ENCODE results near the gene ACVRL1. TPM values are rescaled to one million over a fixed set of nuclear protein-coding genes. Genes with fewer than 3 reads are reported as not detected.
A peak's percentile ranks its signal among the peaks of the same experiment; 100 is the strongest.

ACVRL1 gene
- polyA plus RNA-seq, result not detected in 3 replicates
- 0.15 TPM for polyA plus RNA-seq (2011; ENCODE audit: low read depth)
- not detected in 2 replicates for polyA plus RNA-seq (2011; cell fraction: cytosol; rRNA removed)
- 0.03 TPM in 1 of 2 replicates, not detected in the other for polyA plus RNA-seq (2011; cell fraction: nucleus; rRNA removed)
- polyA plus RNA-seq (2012; ENCODE audit: low replicate concordance), result not detected in 2 replicates
- not detected in 3 replicates for polyA minus RNA-seq
- polyA minus RNA-seq (2011; cell fraction: cytosol; rRNA and poly(A)+ RNA removed), result not detected
- not detected in 2 replicates for polyA minus RNA-seq (2011; cell fraction: nucleus; rRNA and poly(A)+ RNA removed)

- Histone ChIP-seq H2AFZ (ENCODE audit: control insufficient read depth, low read length) (no peak within 1 kb of the TSS), H3K4me1 (ENCODE audit: control insufficient read depth, extremely low read depth, insufficient read depth, low read length) (peaks cover 8% of the 10 kb centered on the region), H3K79me2 (ENCODE audit: control insufficient read depth, insufficient read depth, low read length) (no peaks in the 10 kb centered on the region), H3K9me3 (ENCODE audit: control insufficient read depth, low read depth, low read length) (no peaks in the 10 kb centered on the region), H3K4me3 (ENCODE audit: control insufficient read depth in 2 of 3, extremely low read depth in 1 of 3, insufficient read depth in 2 of 3, low read depth in 1 of 3, low read length in 3 of 3) (peak within 1 kb of the TSS in 1 of 3 experiments; percentile 27), H3K27me3 (ENCODE audit: control insufficient read depth, extremely low read depth, insufficient read depth, low read length) (peaks cover 31% of the 10 kb centered on the region), H3K27ac (ENCODE audit: control insufficient read depth, insufficient read depth, low read length) (no peak within 1 kb of the TSS), H3K36me3 (ENCODE audit: control insufficient read depth in 2 of 2, extremely low read depth in 1 of 2, insufficient read depth in 2 of 2, low read length in 2 of 2) (no peaks in the 10 kb centered on the region), H4K20me1 (ENCODE audit: control insufficient read depth, extremely low read depth, insufficient read depth, low read length) (no peaks in the 10 kb centered on the region), H3K9me1 (ENCODE audit: control insufficient read depth, extremely low read depth, insufficient read depth, low read length) (no peaks in the 10 kb centered on the region), H3K9ac (ENCODE audit: control insufficient read depth, extremely low read depth, insufficient read depth, low read length) (no peak within 1 kb of the TSS), H3K4me2 (ENCODE audit: control insufficient read depth, extremely low read depth, insufficient read depth, low read depth, low read length) (peak within 1 kb of the TSS; percentile 10)
- DNase-seq (ENCODE audit: low read depth, low spot score) (no peak), FAIRE-seq (no peak)
- dilution Hi-C loops (cut with MboI; ENCODE audit: extremely low pct_ligation_motif_present, low sequenced_read_pairs), result no loop called here
- TF ChIP-seq CTCF (optimal IDR thresholded peaks at IDR 0.05 in 1 of 3, IDR thresholded peaks at IDR 0.05 in 1 of 3, conservative IDR thresholded peaks at IDR 0.05 in 1 of 3; ENCODE audit: extremely low read depth in 1 of 3, insufficient read depth in 2 of 3, low read length in 3 of 3) (no peak), EZH2 (IDR thresholded peaks at IDR 0.05; ENCODE audit: low read length) (no peak)
Observed at GRCh38 chr12:51907083-51907855, at the start of gene ACVRL1. Gene ACVRL1 (plus strand): TSS chr12:51907504. CDS start chr12:51912475, 4,971 bp downstream.

- FAIRE-seq (no peak), DNase-seq (ENCODE audit: low read depth, low spot score) (no peak)
- no peak for TF ChIP-seq EZH2 (IDR thresholded peaks at IDR 0.05; ENCODE audit: low read length)
- no peak for TF ChIP-seq CTCF (optimal IDR thresholded peaks at IDR 0.05 in 1 of 3, IDR thresholded peaks at IDR 0.05 in 1 of 3, conservative IDR thresholded peaks at IDR 0.05 in 1 of 3; ENCODE audit: extremely low read depth in 1 of 3, insufficient read depth in 2 of 3, low read length in 3 of 3)
- H3K79me2 ChIP-seq (ENCODE audit: control insufficient read depth, insufficient read depth, low read length), result no peaks in the 10 kb centered on the region
- no peaks in the 10 kb centered on the region for H4K20me1 ChIP-seq (ENCODE audit: control insufficient read depth, extremely low read depth, insufficient read depth, low read length)
- H2AFZ ChIP-seq (ENCODE audit: control insufficient read depth, low read length), result no peak overlapping the region
- dilution Hi-C loops (cut with MboI; ENCODE audit: extremely low pct_ligation_motif_present, low sequenced_read_pairs), result no loop called here
- no peak overlapping the region for H3K4me2 ChIP-seq (ENCODE audit: control insufficient read depth, extremely low read depth, insufficient read depth, low read depth, low read length)
- H3K9me1 ChIP-seq (ENCODE audit: control insufficient read depth, extremely low read depth, insufficient read depth, low read length), result no peaks in the 10 kb centered on the region
- no peak overlapping the region for H3K9ac ChIP-seq (ENCODE audit: control insufficient read depth, extremely low read depth, insufficient read depth, low read length)
- H3K27ac ChIP-seq (ENCODE audit: control insufficient read depth, insufficient read depth, low read length), result no peak overlapping the region
- no peak overlapping the region for H3K4me3 ChIP-seq (ENCODE audit: control insufficient read depth in 2 of 3, extremely low read depth in 1 of 3, insufficient read depth in 2 of 3, low read depth in 1 of 3, low read length in 3 of 3)
- no peaks in the 10 kb centered on the region for H3K9me3 ChIP-seq (ENCODE audit: control insufficient read depth, low read depth, low read length)
- H3K27me3 ChIP-seq (ENCODE audit: control insufficient read depth, extremely low read depth, insufficient read depth, low read length), result peaks cover 44% of the 10 kb centered on the region
- no peaks in the 10 kb centered on the region for H3K4me1 ChIP-seq (ENCODE audit: control insufficient read depth, extremely low read depth, insufficient read depth, low read length)
- H3K36me3 ChIP-seq (ENCODE audit: control insufficient read depth in 2 of 2, extremely low read depth in 1 of 2, insufficient read depth in 2 of 2, low read length in 2 of 2), result no peaks in the 10 kb centered on the region
Observed at GRCh38 chr12:51860986-51861385, 46.3 kb upstream of the ACVRL1 start.

Data from keratinocyte (primary cell).